GM19395 (cell line): ENCODE measurements around the gene TPSAB1.

ENCODE experiments used
- ATAC-seq: cut with Tn5 transposase; IDR thresholded peaks from one replicate; pipeline ENCODE4 v1.9.1; 2021; ENCODE audit warnings: mild to moderate bottlenecking, moderate library complexity; ENCODE audit not compliant: unreplicated experiment

TPSAB1 gene

GRCh38 chr16:1209081-1209480 is 31.4 kb upstream of the TPSAB1 start:
- no peak for ATAC-seq

DNA sequence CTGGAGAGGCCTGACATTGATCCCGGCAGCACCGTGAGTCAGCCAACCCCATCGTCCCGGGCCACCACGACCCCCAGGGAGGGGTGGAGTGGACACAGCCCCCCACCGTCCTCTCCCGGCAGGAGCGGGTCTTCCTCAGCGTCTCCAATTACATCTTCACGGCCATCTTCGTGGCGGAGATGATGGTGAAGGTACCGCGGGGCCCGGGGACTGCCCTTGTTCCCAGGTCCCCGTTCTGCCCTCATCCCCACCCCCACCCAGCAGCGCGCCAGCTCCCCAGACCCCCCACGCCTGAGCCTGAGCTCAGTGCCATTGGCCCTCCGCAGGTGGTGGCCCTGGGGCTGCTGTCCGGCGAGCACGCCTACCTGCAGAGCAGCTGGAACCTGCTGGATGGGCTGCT is 30.0 kb upstream of the TPSAB1 start:
- ATAC-seq, result no peak

DNA sequence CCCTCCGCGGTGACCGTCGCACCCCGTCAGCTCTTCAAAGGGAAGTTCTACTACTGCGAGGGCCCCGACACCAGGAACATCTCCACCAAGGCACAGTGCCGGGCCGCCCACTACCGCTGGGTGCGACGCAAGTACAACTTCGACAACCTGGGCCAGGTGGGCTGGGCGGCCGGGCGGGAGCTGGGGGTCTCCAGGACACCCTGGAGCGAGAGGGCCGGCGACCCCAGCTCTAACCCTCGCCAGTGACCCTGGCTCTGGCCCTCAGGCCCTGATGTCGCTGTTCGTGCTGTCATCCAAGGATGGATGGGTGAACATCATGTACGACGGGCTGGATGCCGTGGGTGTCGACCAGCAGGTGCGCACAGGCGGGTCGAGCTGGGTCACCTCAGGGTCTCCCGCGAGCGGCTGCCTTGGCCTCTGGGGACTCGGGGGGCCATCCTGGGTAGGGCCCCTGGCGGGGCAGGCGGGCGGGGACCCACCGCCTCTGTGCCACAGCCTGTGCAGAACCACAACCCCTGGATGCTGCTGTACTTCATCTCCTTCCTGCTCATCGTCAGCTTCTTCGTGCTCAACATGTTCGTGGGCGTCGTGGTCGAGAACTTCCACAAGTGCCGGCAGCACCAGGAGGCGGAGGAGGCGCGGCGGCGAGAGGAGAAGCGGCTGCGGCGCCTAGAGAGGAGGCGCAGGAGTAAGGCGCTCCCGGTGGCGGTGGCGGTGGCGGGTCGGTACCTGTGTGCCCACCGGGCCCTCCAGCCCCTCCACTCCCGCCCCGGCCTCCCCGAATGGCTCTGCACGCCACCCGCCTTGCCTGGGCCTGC is 28.8 kb upstream of the TPSAB1 start:
- no peak for ATAC-seq

GRCh38 chr16:1212616-1213194 is 27.8 kb upstream of the TPSAB1 start:
- no peak for ATAC-seq

- ATAC-seq, result no peak
Measured at GRCh38 chr16:1213231-1213630, 27.3 kb upstream of the TPSAB1 start.

- ATAC-seq, result no peak
Measured at GRCh38 chr16:1213796-1214372, 26.6 kb upstream of the TPSAB1 start.

GRCh38 chr16:1214719-1215118 is 25.8 kb upstream of the TPSAB1 start:
- ATAC-seq, result no peak

- no peak for ATAC-seq
Measured at GRCh38 chr16:1215574-1216295, 24.8 kb upstream of the TPSAB1 start.

DNA sequence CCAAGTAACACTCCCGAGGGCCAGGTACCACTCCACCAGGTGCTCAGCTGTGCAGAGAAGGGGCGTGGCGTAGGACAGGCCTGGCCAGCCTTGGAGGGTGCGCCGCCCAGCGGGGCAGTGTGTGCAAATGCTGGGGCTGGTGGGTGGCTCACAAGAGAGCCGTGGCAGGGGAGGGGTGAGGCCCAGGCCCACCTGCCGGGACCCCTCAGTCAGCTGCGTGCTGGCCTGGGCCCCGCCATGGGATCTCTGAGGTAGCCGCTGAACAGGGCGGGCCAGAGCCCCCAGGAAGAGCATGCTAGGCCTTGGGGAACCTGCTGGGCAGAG is 24.2 kb upstream of the TPSAB1 start:
- ATAC-seq, result no peak

DNA sequence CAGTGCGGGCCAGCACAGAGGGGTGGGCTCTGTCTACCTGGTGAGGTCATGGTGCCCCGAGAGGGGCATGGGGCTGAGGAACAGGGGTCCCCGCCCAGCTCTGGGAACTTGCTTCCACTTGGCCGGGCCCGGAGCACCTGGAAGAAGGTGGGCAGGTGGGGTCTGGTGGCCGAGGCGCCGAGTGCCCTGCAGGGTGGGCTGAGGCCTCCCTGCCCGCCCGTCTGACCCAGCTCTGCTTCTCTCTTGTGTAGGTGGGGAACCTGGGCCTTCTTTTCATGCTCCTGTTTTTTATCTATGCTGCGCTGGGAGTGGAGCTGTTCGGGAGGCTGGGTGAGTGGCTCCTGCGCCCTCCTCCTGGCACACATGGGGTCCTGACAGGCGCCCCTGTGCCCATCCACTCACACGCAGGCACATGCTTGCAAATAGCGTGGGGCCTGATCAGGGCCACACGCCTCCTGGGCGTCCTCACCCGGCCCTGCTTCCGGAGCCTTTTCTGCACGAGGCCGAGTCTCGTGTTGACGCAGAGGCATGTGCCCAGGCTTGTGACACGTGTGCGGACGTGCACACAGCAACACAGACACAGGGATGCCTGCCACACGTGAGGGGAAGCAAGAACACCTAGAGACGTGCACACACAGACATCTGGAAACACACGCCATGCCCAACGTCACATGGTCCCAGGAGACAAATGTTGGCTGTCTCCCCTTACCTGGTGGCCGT is 23.7 kb upstream of the TPSAB1 start:
- no peak for ATAC-seq

DNA sequence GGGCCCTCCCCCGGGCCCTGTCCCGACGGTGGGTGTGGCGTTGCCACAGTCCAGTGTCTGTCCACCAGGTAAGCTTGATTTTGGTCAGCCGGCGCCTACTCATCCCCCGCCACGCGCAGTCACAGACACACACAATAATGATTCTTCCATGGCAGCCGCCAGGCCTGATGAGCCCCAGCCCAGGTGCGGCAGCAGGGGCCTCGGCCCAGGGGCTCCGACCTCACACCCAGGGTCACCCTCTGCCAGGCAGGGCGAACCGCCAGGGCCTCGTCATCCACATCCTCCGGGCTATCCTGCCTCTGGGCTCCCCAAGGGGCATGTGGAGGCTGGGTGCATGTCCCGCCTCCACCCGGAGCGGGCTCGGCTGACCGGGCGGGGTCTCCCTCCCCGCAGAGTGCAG is 23.0 kb upstream of the TPSAB1 start:
- no peak for ATAC-seq

GRCh38 chr16:1218061-1218929 is 22.2 kb upstream of the TPSAB1 start:
- ATAC-seq, result no peak

DNA sequence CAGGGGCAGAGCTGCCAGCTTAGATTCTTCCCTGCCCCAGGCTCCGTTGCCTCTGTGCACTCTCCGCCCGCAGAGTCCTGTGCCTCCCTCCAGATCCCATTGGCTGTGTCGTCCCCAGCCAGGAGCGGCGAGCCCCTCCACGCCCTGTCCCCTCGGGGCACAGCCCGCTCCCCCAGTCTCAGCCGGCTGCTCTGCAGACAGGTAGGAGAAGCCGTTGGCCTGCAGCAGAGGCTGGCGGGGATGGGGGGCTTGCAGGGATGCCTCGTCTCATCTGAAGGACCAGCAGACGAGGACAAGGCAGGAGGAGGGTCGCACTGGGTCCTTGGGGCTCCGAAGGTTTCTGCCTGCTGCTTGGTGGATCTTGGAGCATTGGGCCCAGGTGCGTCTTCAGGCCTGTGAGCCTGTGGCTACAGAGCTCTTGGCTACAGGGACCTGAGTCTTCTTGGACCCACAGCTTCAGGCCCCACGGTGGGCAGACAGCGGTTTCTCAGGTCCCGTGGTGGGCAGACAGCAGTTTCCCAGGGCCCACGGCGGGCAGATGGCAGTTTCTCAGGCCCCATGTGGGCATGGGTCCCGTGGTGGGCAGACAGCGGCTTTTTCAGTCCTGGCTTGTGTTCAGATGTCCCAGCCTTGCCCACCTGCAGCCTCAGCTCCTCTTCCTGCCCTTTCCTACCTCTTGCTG is 21.4 kb upstream of the TPSAB1 start:
- ATAC-seq, result no peak

DNA sequence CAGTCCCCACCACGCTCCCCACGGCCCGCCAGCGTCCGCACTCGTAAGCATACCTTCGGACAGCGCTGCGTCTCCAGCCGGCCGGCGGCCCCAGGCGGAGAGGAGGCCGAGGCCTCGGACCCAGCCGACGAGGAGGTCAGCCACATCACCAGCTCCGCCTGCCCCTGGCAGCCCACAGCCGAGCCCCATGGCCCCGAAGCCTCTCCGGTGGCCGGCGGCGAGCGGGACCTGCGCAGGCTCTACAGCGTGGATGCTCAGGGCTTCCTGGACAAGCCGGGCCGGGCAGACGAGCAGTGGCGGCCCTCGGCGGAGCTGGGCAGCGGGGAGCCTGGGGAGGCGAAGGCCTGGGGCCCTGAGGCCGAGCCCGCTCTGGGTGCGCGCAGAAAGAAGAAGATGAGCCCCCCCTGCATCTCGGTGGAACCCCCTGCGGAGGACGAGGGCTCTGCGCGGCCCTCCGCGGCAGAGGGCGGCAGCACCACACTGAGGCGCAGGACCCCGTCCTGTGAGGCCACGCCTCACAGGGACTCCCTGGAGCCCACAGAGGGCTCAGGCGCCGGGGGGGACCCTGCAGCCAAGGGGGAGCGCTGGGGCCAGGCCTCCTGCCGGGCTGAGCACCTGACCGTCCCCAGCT is 20.3 kb upstream of the TPSAB1 start:
- ATAC-seq, result no peak

GRCh38 chr16:1220841-1221627 is 19.5 kb upstream of the TPSAB1 start:
- no peak for ATAC-seq

GRCh38 chr16:1221628-1222552 is 18.6 kb upstream of the TPSAB1 start:
- ATAC-seq, result no peak
